H4 (cell line): ENCODE data around the gene KDM8. TPM values are rescaled to one million over a fixed set of nuclear protein-coding genes. Genes with fewer than 3 reads are reported as not detected.

Source experiments
- DNase-seq: peaks from one replicate; pipeline ENCODE4 v3.0.0-alpha.2; 2015; ENCODE audit warnings: low spot score
- total RNA-seq: library from RNA; depleted of rRNA; stranded (reverse); fragments of >200 nt; shearing (Covaris generic); gene quantifications from 2 replicates; pipeline ENCODE4 v1.2.3, GENCODE V29; 2014

Gene KDM8
- total RNA-seq, 1 experiment from 2014 or later, result 5.0 TPM

- DNase-seq, result no peak
Observed at GRCh38 chr16:27216297-27216885, 13.1 kb downstream of the KDM8 start.

- no peak for DNase-seq
Observed at GRCh38 chr16:27217256-27217655, 13.9 kb downstream of the KDM8 start.

- DNase-seq, result no peak
Observed at GRCh38 chr16:27218756-27219155, 15.4 kb downstream of the KDM8 start.

- no peak for DNase-seq
Observed at GRCh38 chr16:27219161-27219560, 15.8 kb downstream of the KDM8 start.

- no peak for DNase-seq
Observed at GRCh38 chr16:27220120-27220519, 16.8 kb downstream of the KDM8 start.

GRCh38 chr16:27220527-27220926 lies 17.2 kb downstream of the KDM8 start:
- DNase-seq, result no peak

GRCh38 chr16:27220991-27221390 lies 17.7 kb downstream of the KDM8 start:
- no peak for DNase-seq

GRCh38 chr16:27221576-27222248 lies 18.4 kb downstream of the KDM8 start:
- DNase-seq, result no peak

- peak; percentile 49 for DNase-seq
Observed at GRCh38 chr16:27222249-27223225, 19.2 kb downstream of the KDM8 start.

GRCh38 chr16:27223226-27223610 lies 19.9 kb downstream of the KDM8 start:
- DNase-seq, result no peak

GRCh38 chr16:27223701-27224100 lies 20.4 kb downstream of the KDM8 start:
- DNase-seq, result no peak

GRCh38 chr16:27224271-27224737 lies 21.0 kb downstream of the KDM8 start:
- DNase-seq, result no peak

- DNase-seq, result no peak
Observed at GRCh38 chr16:27224741-27225300, 21.5 kb downstream of the KDM8 start.

- no peak for DNase-seq
Observed at GRCh38 chr16:27225536-27226360, 22.4 kb downstream of the KDM8 start.

- no peak for DNase-seq
Observed at GRCh38 chr16:27226476-27226875, 23.1 kb downstream of the KDM8 start.

- no peak for DNase-seq
Observed at GRCh38 chr16:27226976-27227705, 23.8 kb downstream of the KDM8 start.

- no peak for DNase-seq
Observed at GRCh38 chr16:27228045-27228444, 24.7 kb downstream of the KDM8 start.

- no peak for DNase-seq
Observed at GRCh38 chr16:27228621-27229501, 25.5 kb downstream of the KDM8 start.

GRCh38 chr16:27229891-27230470 lies 26.7 kb downstream of the KDM8 start:
- no peak for DNase-seq
